ENCODE data around the gene CLDN20. TPM values are rescaled to one million over a fixed set of nuclear protein-coding genes. Genes with fewer than 3 reads are reported as not detected.

CLDN20 gene
- total and polyA plus RNA-seq, 2 donors (not counting 3 experiments of a cell fraction or from before 2014, with no cell fraction given) = not detected

DNA sequence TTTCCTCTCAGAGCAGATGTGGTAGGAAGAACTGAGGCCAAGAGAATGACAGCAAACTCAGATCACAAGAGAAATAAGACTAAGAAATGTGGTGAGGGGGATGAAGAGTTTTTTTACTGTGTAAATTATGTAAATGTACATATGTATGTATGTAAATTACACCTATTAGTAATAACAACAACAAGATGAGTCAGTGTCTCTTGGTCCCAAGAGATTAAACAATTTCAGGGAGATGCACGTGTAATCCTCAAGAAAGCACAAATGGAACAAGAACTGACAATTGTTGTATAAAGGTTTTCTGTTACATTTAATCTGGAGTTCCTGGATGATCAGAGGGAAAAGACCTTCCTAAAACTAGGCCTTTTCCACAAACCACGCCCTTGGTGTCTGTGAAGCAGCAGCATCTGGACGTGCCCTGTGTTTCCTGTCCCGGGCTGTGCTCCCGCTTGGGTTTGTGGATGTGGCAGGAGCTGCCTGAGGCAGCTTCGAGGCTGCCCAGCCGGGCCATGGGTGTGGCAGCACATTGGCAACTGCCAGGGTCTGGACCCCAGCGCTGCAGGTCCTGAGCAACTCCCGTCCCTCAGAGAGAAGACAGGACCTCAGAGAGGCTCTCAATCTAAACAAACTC lies 994 bp downstream of the CLDN20 start:
- BruUV-seq (replicated peaks) = no TSS peak
- Histone ChIP-seq H3K27me3 (ENCODE audit: control insufficient read depth in 2 of 2, insufficient read depth in 2 of 2, low read length in 2 of 2) (no peaks in the 10 kb centered on the region), H3K9me1 (replicated peaks; ENCODE audit: control insufficient read depth, extremely low read depth, insufficient read depth, low read length) (no peaks in the 10 kb centered on the region), H3K4me3 (replicated peaks in 1 of 3; ENCODE audit: insufficient read depth in 1 of 3, low read depth in 1 of 3, low read length in 3 of 3) (no peak overlapping the region), H3K9ac (replicated peaks; ENCODE audit: extremely low read depth, insufficient read depth, low read length) (no peak overlapping the region), H3K79me2 (ENCODE audit: control insufficient read depth, insufficient read depth, low read length) (peaks cover 6% of the 10 kb centered on the region), H4K20me1 (replicated peaks; ENCODE audit: control insufficient read depth, extremely low read depth, insufficient read depth, low read length) (no peaks in the 10 kb centered on the region), H3K27ac (ENCODE audit: insufficient read depth, low read depth, low read length) (peak overlapping the region; percentile 46), H3K36me3 (ENCODE audit: control insufficient read depth in 2 of 2, extremely low read depth in 1 of 2, insufficient read depth in 2 of 2, low read length in 2 of 2) (peaks cover 0 to 9% of the 10 kb centered on the region in 2 experiments), H3K4me2 (ENCODE audit: insufficient read depth, low read length) (no peak overlapping the region), H3K9me3 (replicated peaks; ENCODE audit: control insufficient read depth, insufficient read depth, low read length) (no peaks in the 10 kb centered on the region), H2AFZ (ENCODE audit: low read depth, low read length) (peak overlapping the region; percentile 20), H3K4me1 (ENCODE audit: control insufficient read depth, extremely low read depth, insufficient read depth, low read length) (peaks cover 7% of the 10 kb centered on the region)
- DNase-seq (ENCODE audit: low read depth, low spot score) (peak; percentile 21), FAIRE-seq (no peak)
- CTCF ChIA-PET = no interaction called here
- TF ChIP-seq GATA2 (IDR thresholded peaks at IDR 0.05; ENCODE audit: insufficient read depth, insufficient read length, low read depth, low read length) (no peak), JUN (IDR thresholded peaks at IDR 0.05; ENCODE audit: borderline replicate concordance, insufficient read depth, insufficient read length, low read depth) (no peak), POLR2AphosphoS5 (IDR thresholded peaks at IDR 0.05; ENCODE audit: insufficient read depth, low read depth, low read length) (no peak), FOS (IDR thresholded peaks at IDR 0.05; ENCODE audit: borderline replicate concordance, insufficient read depth, low read length) (no peak), EZH2 (IDR thresholded peaks at IDR 0.05; ENCODE audit: borderline replicate concordance, low read depth, low read length, severe bottlenecking) (no peak), MYC (IDR thresholded peaks at IDR 0.05; ENCODE audit: low read depth, low read length) (no peak), POLR2A (IDR thresholded peaks at IDR 0.05; ENCODE audit: low read depth, low read length) (no peak)
- TF ChIP-seq, protein P1, sequence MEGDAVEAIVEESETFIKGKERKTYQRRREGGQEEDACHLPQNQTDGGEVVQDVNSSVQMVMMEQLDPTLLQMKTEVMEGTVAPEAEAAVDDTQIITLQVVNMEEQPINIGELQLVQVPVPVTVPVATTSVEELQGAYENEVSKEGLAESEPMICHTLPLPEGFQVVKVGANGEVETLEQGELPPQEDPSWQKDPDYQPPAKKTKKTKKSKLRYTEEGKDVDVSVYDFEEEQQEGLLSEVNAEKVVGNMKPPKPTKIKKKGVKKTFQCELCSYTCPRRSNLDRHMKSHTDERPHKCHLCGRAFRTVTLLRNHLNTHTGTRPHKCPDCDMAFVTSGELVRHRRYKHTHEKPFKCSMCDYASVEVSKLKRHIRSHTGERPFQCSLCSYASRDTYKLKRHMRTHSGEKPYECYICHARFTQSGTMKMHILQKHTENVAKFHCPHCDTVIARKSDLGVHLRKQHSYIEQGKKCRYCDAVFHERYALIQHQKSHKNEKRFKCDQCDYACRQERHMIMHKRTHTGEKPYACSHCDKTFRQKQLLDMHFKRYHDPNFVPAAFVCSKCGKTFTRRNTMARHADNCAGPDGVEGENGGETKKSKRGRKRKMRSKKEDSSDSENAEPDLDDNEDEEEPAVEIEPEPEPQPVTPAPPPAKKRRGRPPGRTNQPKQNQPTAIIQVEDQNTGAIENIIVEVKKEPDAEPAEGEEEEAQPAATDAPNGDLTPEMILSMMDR (IDR thresholded peaks at IDR 0.05; ENCODE audit: extremely low read depth in 1 of 2, insufficient read depth in 1 of 2, low read depth in 1 of 2, low read length in 2 of 2) = no peak
- TF ChIP-seq, protein P2, sequence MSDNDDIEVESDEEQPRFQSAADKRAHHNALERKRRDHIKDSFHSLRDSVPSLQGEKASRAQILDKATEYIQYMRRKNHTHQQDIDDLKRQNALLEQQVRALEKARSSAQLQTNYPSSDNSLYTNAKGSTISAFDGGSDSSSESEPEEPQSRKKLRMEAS (IDR thresholded peaks at IDR 0.05; ENCODE audit: insufficient read depth, insufficient read length) = no peak
- intact Hi-C loops (cut with micrococcal nuclease) = no loop called here
- POLR2A ChIA-PET = no interaction called here
- dilution Hi-C loops (cut with MboI; ENCODE audit: extremely low pct_ligation_motif_present, low sequenced_read_pairs) = no loop called here

Data from endothelial cell of umbilical vein (primary cell).